Raji (cell line): ENCODE results near the gene EFR3B.

Experiments
- POLR2A ChIP-seq: IDR thresholded peaks from 2 replicates; pipeline ENCODE4 v1.6.1; 2011; ENCODE audit warnings: low read depth, low read length, control low read depth; ENCODE audit not compliant: insufficient read depth

Gene EFR3B

GRCh38 chr2:25149646-25150045 is 107.8 kb downstream of the EFR3B start:
- TF ChIP-seq POLR2A, result no peak

DNA sequence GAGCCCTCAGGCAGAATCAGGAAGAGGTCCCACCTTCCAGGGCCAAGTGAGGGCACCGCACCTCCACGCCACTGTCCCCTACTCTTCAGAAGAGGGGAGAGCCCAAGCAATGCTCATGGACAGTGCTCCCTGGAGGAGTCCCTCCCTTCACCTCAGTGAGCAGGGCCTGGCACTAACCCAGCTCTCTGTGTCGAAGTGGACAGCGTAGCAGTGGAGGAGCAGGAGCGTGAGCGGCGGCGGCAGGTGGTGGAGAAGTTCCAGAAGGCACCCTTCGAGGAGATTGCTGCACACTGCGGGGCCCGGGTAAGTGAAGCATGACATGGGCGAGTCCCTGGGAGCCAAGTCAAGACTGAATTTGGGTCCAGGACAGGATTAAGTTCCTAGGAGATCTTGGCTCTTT is 109.8 kb downstream of the EFR3B start:
- no peak for TF ChIP-seq POLR2A

- no peak for TF ChIP-seq POLR2A
These were observed 113.5 kb downstream of the EFR3B start for GRCh38 chr2:25155401-25155800.

DNA sequence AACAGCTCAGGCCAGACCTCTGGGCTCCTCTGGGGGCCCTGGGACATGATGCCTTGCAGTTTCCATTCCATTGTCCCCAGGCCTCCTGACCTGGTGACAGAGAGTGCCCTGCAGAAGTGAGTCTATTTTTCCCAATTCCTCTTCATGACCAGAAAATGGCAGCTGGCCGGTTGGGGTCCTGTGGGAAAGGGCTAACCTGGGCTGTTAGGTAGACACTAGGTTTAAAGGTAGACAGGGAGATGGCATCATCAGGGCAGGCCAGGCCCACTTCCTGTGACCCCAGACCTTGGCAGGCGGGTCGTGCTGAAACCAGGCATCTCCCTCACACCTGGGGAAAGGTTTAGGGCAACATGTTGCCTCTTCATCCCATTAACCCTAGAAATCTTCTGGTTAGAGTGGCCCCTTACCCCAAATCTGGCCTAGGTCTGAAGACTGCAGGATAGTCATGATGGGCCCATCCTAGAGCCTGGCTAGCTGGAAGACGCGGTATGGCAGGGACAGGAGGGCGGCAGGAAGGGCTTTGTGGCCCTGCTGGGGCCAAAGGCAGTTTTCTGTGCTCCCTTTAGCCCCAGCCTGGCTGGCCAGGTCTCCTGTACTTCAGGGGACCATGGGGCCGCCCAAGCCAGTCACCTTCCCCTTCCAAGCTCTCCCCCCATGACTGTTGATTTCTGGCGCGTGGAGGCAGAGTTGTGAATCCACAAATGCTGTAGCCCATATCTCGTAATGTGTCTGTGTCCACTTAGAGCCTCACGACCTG is 116.4 kb downstream of the EFR3B start:
- TF ChIP-seq POLR2A, result no peak

GRCh38 chr2:25159949-25160348 is 118.1 kb downstream of the EFR3B start:
- TF ChIP-seq POLR2A, result no peak

DNA sequence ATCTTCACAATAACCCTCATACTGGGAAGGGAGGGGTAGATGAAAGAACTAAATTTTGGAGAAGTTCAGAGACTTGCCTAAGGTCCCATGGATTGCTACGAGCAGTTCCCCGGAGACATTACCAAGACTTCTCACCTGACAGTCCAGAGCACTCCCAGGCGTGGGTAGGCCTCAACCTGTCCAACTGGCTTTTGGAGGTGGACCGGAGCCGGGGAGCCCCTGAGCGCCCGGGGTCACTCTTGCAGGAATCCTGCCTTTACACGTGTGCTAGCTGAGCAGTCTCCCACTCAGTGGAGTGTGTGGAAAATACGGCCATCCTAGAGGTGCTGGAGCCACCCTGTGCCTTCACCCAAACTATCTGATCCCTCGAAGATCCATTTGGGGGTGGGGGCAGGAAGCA is 118.5 kb downstream of the EFR3B start:
- TF ChIP-seq POLR2A, result no peak

DNA sequence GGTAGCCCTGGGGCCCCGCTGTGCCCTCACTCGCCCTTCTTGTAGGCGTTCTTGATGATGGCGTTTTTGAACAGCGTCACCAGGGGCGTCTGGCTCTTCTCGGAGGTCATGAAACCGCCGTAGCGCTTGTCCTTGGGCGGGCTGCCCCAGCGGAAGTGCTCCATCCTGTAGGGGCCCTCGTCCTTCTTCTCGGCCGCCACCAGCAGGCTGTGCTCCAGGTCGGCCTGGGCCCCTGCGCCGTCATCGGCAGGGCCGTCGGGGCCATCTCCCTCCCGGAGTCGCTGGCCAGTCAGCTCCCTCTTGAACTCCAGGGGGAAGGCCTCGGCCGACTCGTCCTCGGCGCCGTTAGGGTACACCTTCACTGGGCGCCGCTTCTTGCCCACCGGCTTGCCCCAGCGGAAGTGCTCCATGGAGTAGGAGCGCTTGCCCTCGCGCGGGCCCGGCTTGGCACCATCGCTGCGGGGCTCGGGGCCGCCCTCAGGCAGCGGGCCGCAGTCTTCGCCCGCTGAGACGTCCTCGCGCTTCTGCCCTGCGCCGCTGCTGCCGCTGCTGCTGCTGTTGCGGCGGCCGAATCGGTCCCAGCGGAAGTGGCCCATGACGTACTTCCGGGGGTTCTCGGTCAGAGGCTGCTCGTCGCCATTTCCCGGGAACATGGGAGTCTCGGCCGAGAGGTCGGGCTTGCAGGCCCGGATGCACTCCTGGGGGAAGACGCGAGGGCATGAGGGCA is 119.3 kb downstream of the EFR3B start:
- TF ChIP-seq POLR2A, result no peak

DNA sequence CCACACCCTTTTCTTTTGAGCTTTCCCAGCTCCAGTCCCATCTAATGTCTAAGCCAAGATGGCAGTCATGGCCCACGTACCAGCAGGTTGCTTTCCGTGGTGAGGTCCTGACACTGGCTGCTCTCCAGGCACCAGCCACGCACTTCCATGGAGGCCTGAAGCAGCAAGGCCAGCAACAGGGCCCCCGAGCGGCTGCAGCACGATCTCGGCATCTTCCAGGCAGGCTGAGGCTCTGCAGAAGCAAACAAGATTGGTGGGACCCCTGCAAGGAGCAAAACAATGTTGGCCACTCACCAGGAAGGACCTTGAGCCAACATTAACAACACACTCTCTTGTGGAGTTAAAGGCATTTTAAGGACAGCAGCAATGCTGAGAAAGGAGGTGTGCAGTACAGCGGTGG is 122.7 kb downstream of the EFR3B start:
- no peak for TF ChIP-seq POLR2A

GRCh38 chr2:25165992-25166875 is 124.4 kb downstream of the EFR3B start:
- TF ChIP-seq POLR2A, result no peak

DNA sequence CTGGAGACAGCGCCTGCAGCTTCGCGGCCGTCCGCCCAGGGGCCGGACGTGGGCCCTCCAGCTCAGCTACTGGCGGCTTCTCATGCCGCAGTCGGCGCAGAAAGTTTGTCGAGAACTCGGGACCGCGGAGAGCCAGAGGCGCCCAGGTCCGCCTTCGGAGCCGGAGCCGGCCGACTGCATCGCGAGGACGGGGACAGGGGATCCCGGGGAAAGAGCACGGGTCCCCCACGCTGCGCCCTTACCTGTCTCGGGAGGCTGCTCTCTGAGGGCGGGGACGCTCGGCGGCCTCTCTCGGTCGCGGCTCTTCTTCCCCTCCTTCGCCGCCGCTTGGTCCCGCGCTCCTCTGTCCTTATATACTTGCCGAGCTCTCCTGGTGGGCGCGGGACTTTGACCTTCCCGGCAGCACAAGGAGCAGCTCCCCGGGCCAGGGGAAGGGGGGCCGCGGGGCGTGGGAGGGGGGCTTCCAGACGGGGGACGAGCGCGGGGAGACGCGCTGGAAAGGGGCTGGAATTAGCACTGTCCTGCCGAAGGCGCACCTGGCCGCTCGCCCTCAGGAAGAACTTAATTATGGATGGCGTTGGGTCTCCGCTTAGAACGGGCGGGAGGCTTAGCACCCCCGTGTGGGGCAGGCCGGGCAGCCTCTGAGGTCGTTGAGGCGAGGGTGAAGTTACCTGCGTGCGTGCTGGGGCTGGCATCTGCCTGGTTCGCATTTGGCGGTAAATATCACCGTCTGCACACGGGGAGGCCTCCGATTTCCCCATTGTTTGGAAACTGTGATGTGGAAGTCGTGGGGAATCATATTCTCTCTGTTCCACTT is 126.6 kb downstream of the EFR3B start, which contains the start of gene POMC:
Gene POMC (minus strand): TSS at position 325 of the 817 bp plus-strand sequence. CDS start 3,808 bp downstream, outside the sequence.
- no peak for TF ChIP-seq POLR2A

- no peak for TF ChIP-seq POLR2A
These were observed 127.2 kb downstream of the EFR3B start for GRCh38 chr2:25169073-25169470.

DNA sequence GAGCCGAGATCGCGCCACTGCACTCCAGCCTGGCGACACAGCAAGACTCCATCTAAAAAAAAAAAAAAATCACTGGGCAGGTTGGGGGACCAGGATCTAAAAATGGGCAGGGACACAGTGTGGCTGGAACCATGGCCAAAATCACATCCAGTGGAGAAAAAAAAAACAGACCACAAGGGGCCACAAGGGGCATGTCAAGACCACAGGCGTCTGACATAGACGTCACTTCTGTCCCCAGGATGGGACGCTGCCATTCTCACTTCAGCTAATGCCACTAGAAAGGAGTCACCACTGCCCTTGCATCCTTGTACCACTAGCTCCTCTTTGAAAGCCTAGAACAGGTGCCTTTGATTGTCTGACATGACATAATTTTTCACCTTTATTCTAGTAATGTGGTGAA is 129.0 kb downstream of the EFR3B start:
- no peak for TF ChIP-seq POLR2A

GRCh38 chr2:25173719-25174118 is 131.8 kb downstream of the EFR3B start:
- TF ChIP-seq POLR2A, result no peak

DNA sequence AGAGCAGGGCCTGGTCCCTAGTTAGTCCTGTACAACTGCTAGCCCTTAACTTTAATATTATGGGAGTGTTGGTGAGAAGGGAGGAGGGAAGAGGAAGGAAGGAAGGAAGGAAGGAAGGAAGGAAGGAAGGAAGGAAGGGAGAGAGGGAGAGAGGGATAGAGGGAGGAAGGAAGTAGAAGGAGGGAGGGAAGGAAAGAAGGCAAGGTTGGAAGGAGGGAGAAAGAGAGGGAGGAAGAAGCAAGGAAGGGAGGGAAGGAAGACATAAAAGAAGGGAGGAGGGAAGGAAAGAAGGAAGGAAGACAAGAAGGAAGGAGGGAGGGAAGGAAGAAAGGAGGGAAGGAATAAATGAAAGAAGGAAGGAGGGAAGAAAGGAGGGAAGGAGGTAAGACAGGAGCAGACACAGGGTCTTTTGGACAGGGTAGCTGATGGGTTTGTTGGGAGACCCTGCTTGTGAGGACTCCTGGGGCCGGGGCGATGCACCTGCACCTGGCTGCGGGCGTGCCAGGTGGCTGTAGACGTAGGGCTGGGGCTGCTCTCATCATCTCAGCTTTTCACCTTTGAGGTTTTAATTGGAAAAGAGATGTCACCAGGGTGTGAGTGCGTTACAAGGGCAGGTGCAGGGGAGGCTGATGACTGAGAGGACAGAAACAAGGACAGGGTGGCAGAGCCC is 132.5 kb downstream of the EFR3B start:
- no peak for TF ChIP-seq POLR2A

- TF ChIP-seq POLR2A, result no peak
These were observed 134.3 kb downstream of the EFR3B start for GRCh38 chr2:25176138-25176537.
